HG03521 (cell line): ENCODE results near the gene ZBTB2.
"Not testable (repeated sequence)": the region's sequence is repeated elsewhere in the genome, so short reads cannot be mapped to it uniquely, and the experiment has no call there.

Source experiments
- ATAC-seq: cut with Tn5 transposase; IDR thresholded peaks from one replicate; pipeline ENCODE4 v1.9.1; 2021; ENCODE audit warnings: mild to moderate bottlenecking, moderate library complexity; ENCODE audit not compliant: unreplicated experiment

Gene ZBTB2

DNA sequence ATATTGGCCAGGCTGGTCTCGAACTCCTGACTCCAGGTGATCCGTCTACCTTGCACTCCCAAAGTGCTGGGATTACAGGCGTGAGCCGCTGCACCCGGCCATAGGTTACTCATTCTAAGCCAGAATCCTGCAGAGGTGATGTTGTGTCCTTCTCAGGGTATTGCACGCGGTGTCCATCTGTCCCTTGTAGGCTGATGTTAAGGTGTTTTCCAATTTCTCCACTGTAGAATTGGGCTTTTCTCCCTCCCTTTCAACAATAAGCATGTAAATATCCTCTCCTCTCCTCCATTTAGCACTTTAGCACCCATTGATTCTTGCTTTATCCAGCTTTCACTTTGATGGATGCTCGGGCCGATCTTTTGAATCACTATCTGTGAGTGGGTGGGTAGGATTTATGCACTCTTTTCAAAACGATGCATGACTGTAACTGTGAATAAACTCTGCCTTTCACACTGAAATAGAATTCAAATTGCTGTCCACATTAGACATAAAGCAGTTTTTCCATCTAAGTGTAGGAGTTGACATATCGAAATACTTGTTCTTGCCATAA, 52.6 kb downstream of the ZBTB2 start:
- ATAC-seq: no peak

DNA sequence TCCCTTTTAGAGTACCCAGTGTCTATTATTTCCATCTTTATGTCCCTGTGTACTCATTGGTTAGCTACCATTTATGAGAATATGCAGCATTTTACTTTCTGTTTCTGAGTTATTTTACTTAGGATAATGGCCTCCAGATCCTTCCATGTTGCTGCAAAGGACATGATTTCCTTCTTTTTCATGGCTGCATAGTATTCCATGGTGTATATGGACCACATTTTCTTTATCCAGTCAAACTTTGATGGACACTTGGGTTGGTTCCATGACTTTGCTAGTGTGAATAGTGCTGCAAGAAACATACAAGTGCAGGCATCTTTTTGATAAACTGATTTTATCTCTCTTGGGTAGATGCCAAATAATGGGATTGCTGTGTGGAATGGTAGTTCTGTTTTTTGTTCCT, 55.4 kb downstream of the ZBTB2 start:
- no peak for ATAC-seq

DNA sequence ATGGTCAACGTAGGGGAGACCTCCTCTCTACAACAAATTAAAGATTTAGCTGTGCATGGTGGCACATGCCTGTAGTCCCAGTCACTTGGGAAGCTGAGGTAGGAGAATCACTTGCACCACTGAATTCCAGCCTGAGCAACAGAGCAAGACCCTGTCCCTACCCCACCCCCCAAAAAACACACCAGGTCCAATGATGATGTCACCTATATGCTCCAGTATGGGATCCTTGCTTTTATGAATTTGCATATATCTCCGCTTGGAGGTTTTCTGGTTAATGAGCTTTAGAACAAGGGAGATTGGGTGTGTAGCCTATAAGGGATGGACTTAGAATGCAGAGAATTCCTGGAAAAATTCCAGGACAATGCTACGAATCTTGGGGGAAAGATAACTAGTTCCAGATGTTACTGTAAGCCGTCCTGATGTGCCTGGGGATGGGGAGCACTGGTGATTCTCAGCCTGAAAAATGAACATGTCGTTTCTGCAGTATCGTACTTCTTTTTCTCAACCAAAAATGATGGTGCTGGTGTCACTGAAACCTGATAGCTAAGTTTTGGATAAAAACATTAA, 61.1 kb downstream of the ZBTB2 start:
- ATAC-seq: no peak

DNA sequence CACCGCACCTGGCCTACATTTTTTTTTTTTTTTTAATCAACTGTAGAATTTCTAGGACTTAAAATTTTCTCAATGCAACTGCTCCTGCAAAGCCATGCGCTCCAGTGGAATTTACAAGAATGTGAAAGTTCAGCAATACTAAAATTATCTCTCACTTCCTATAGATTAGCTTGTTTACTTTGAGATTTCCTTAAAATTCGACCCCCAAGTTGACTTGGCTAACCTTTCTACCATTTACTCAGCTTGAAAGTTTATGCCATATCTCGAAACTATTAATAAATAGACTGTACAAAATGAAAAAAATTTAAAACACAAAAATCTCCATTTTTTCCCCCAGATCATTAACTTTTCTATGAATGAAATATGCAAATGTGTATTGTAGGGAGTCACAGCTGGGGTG, 64.3 kb downstream of the ZBTB2 start:
- ATAC-seq: no peak

DNA sequence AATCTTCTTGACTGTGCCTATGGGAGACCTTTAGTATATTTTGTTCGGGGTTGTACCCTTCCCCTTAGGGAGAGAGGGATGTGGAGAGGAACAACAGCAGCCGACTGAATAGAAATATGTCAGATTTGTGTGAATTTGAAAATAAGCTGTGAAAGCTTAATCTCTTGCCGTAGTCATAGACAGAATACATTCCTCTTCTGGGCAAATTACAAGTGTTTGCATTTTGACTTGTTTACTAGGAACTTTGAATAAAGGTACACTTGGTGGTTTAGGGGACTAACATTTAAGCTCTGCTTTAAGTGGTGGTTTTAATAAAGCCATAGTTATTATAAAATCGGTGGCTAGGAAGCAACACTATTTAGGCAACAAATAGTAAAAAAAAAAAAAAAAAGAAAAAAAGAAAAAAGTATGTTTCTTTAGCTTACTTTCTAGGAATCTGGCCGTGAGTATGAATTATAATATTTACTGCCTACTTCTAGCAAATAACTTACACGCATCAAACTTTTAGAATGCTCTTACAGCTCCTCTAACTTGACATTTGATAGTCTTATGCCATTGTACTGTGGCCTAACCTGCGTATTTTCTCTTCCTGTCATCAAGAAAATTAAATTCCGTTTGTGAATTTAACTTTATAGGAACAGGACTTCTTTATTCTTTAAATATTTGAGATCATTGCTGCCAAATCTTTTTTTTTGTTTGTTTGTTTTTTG, 65.1 kb downstream of the ZBTB2 start:
- ATAC-seq: no peak

DNA sequence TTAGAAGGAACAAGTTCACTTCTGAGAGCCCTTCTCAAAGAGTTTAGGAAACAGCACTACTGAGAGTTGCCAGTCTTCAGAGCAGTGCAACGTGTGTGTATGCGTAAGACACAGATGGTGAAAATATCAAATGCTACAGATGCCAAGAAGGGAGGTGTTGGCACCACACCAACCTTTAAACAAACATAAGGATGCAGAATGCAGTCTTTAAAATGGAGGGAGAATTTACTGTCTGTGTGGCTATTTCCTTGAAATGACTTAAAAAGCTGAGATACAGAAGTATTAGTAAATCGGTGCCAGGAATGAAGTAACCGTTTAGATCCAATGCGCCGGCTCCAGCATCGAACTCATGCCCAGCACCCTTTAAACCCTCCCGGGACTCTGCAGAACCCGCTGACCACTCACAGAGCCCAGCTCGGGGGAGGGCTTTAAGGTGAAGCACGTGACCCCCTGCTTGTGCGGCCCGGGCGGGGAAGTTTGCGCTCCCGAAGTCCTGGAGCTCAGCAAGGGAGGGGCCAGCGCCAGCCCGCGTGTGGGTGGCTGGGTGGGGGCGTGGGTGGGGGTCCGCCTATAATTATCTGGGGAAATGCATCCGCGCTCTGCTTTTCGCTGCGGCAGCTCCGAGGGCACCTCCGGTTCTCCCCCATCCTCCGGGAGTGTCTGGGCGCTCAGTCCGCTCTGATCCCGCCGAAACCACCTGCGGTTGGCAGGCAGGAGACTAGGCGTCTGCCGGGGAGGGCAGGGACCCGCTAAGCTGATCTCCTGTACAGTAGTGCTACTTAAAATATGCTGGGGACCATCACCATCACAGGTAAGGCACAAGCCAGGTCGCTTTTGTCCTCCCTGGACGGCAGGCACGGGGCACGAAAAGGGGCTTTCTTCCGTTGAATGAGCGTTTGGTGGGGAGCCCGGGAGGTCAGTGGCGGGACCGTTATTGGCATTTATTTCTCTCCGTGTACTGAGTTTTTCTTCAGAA, 66.0 kb downstream of the ZBTB2 start:
- ATAC-seq: no peak

DNA sequence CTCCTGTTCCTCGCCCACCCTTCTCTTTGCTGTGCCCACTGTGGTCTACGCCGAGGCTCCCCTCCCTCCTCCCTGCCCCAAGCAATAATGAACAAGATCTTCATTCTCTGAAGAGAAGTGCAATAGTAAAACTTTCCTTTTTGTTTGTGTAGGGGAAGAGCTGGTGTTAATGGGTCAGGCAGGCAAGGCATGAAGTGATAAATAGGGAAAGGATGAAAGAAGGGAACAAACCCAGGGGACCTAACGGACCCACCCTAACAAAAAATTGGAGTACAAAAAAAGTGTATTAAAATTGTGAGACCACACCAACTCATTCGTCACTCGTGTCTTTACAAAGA, 66.9 kb downstream of the ZBTB2 start:
- no peak for ATAC-seq

- ATAC-seq: peak; percentile 56
Observed at GRCh38 chr6:151323791-151324487, 67.4 kb downstream of the ZBTB2 start.

DNA sequence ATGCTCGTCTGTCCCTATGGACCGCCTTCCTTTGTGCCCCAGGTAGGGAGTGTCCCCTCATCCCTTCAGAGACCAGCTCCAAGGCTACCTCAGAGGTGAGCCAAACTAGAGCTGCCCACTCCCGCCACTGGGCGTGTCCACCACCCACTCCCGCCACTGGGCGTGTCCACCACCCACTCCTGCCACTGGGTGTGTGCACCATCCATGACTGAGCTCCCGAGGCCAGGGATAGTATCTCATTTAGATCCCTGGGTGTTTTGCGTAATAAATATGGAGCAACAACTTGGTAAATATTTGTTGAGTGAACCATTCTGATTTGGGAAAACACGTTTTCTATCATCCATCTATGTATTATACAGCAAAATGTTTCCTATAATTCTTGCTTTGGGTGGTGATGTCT, 68.8 kb downstream of the ZBTB2 start:
- ATAC-seq: no peak

GRCh38 chr6:151321438-151321837, 69.9 kb downstream of the ZBTB2 start:
- ATAC-seq: no peak

DNA sequence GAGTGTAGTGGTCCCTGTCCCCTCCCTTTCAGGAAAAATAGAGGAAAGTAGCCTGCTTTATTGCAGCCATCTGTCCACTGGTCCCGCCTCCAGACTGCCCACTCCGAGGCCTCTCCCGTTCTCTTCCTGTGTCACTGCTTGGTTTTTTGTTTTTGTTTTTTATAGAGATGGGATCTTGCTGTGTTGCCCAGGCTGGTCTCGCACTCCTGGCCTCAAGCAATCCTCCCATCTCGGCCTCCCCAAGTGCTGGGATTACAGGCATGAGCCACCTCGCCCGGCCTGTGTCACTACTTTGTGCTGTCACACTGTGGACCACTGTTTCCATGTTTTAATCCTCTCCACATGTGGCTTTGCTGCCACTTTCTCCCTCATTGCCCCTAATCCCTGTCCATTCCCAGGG, 71.2 kb downstream of the ZBTB2 start:
- ATAC-seq: no peak

- no peak for ATAC-seq
Observed at GRCh38 chr6:151317995-151318365, 73.4 kb downstream of the ZBTB2 start.

DNA sequence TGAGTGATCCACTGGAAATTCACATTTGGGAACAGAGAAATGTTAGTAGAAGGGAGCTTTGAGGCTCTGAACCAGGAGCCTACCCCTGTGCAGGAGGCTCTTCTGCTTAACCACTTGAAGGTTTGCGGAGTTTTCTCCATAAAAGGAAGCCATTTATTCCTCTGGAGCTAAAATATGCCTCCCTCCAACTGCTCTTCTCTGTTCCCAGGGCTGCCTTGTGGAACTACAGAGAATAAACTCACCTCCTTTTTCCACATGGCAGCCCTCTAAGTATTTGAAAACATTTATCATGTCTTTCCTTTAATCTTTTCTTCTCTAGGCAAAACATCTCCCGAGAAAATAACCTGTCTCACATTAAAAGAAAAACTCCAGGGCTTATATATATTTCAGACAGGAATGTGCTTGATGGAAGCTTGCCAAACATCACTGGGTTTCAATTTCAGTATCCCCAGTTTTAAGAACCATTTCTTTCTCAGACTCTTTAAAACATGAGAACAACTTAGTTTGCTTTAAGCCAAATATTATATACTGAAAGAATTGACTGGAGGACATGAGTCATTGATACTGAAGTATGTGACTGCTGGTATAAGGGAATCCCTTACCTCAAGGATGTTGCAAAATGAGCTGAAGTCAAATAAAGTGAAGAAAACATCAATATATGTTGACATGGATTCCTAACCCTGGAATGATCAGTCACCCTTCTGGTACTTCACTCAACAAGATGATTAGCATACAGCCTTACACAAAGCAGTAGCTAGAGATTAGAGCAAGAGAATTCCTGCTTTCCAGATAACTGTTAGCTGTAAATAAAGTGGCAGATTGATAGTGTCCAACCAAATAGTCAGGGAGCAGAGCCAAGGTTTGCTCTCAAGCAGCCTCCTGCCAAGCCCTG, 74.0 kb downstream of the ZBTB2 start:
- no peak for ATAC-seq

GRCh38 chr6:151315661-151316060, 75.7 kb downstream of the ZBTB2 start:
- ATAC-seq: not testable (repeated sequence)
